Spinal cord (tissue), 10 donors: ENCODE results near the gene MARK3. TPM values are rescaled to one million over a fixed set of nuclear protein-coding genes. Genes with fewer than 3 reads are reported as not detected.

Source experiments
- DNase-seq, 6 donors: peaks; one replicate each; pipeline versions ENCODE4 v3.0.0 to v3.0.0-alpha.2; 2013 to 2015; ENCODE audit warnings: low spot score in 6 of 6, low read depth in 4 of 6
- H3K27ac ChIP-seq: one replicate; pipeline ENCODE4 v1.5.1; 2013; ENCODE audit warnings: low read depth, low read length, control low read depth
- H3K27me3 ChIP-seq: one replicate; pipeline ENCODE4 v1.6.1; 2013; ENCODE audit warnings: low read length; ENCODE audit not compliant: control insufficient read depth, insufficient read depth
- H3K36me3 ChIP-seq: one replicate; pipeline ENCODE4 v1.6.1; 2013; ENCODE audit warnings: low read length; ENCODE audit not compliant: control insufficient read depth, insufficient read depth
- H3K4me1 ChIP-seq: one replicate; pipeline ENCODE4 v1.6.1; 2013; ENCODE audit warnings: low read length; ENCODE audit not compliant: control insufficient read depth, insufficient read depth
- H3K4me3 ChIP-seq: one replicate; pipeline ENCODE4 v1.5.1; 2013; ENCODE audit warnings: low read depth, low read length, control low read depth
- H3K9me3 ChIP-seq: one replicate; pipeline ENCODE4 v1.6.1; 2013; ENCODE audit warnings: low read length; ENCODE audit not compliant: control insufficient read depth, insufficient read depth
- WGBS: methylation state at CpG from one replicate; pipeline ENCODE4 v1.1.5; 2013; ENCODE audit warnings: missing lambda C conversion rate; ENCODE audit not compliant: insufficient coverage; 5-methylcytosine and 5-hydroxymethylcytosine counted together
- polyA plus RNA-seq, 2 donors: library from polyadenylated mRNA; unstranded; fragments of 120-200 nt; gene quantifications; one replicate each; pipeline ENCODE4 v1.2.1, GENCODE V29; 2013; ENCODE audit not compliant: insufficient read length in 2 of 2
- total RNA-seq, 2 donors: library from RNA; depleted of rRNA in 1 of 2; stranded (reverse); fragments of 120-200 nt in 1 of 2; fragments of >200 nt in 1 of 2; gene quantifications; one replicate each; pipeline versions ENCODE4 v1.2.3 to v1.2.4, GENCODE V29; 2013 to 2014
- donor health status: healthy.

The MARK3 gene
- total and polyA plus RNA-seq, 4 donors = 102 to 155 (median 124) TPM

DNA sequence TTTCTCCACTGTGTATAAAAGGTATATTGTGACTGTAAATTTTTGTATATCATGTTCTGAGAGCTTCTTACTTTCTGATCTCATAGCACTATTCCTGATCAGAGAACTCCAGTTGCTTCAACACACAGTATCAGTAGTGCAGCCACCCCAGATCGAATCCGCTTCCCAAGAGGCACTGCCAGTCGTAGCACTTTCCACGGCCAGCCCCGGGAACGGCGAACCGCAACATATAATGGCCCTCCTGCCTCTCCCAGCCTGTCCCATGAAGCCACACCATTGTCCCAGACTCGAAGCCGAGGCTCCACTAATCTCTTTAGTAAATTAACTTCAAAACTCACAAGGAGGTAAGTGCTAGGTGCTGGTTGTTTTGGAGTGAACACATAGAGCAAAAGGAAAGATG, 106.5 kb downstream of the MARK3 start:
- H3K27ac ChIP-seq = no peak overlapping the region
- H3K36me3 ChIP-seq = peaks cover 31% of the 10 kb centered on the region
- H3K27me3 ChIP-seq = no peaks in the 10 kb centered on the region
- no peak overlapping the region for H3K4me3 ChIP-seq
- no peak for DNase-seq
- H3K9me3 ChIP-seq = no peaks in the 10 kb centered on the region
- no peaks in the 10 kb centered on the region for H3K4me1 ChIP-seq
- 96% methylated on average over 8 of the region's 10 CpGs for WGBS

DNA sequence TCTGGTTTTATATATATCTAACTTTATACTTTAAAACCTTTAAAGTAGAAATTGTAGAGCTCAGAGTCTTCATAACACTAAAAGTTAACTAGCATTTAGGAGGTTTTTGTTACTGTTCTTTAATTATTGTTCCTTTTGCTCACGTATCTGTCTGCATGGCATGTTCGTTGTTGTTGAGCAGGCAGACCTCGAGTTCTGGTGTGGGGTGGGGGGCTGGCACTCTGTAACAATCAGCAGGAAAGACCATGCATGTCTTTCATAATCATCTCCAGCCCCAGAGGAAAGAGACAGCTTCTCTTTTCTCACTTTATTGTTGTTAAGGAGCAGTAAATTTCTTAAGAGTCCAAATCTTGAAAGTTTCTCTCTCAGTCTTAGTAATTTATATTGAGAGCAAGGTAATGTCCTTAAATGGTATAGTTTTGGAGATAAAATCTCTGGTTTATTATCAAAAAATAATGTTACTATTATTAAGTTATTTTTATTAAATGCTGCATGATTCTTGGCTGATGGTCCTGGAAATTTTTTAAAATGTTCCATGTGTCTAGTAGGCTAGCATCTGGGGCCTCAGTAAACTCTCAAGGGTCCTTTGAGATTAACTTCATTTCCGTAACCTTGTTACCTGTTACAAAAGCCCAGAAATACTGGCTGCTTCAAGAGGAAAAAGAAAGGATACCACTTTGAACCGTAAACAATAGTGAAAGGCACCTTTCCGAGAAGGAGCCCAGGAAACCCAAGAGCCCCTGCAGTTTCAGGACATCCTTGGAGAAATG, 107.1 kb downstream of the MARK3 start:
- H3K36me3 ChIP-seq = peaks cover 33% of the 10 kb centered on the region
- no peak for DNase-seq

DNA sequence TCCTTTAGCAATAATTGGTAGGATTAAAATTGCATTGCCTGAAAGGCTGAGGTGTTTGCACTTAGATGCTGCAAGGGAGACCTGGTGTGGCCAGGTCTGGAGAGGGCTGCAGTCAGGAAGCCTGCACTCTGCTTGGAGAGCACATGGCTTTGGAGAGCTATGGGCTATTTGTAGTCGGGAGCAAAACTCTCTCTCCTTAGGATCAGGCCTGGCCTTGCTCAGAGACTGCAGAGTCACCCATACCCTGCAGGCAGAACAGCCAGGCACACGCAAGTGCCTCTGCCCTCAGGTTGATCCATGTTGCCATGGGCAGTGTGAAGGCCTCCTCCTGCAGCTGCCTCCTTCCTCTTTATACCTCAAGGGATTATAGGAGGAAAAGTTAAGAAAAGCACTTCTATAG, 110.6 kb downstream of the MARK3 start:
- no peaks in the 10 kb centered on the region for H3K27me3 ChIP-seq
- H3K36me3 ChIP-seq = peaks cover 40% of the 10 kb centered on the region
- 86% methylated on average over 2 of the region's 2 CpGs for WGBS
- DNase-seq = no peak
- no peak overlapping the region for H3K4me3 ChIP-seq
- H3K27ac ChIP-seq = no peak overlapping the region
- no peaks in the 10 kb centered on the region for H3K9me3 ChIP-seq
- H3K4me1 ChIP-seq = peaks cover 7% of the 10 kb centered on the region

More for the DNA sequence above, 107.1 kb downstream of the MARK3 start:
- no peak overlapping the region for H3K27ac ChIP-seq
- H3K27me3 ChIP-seq = no peaks in the 10 kb centered on the region
- WGBS = 81% methylated on average over 2 of the region's 6 CpGs
- no peaks in the 10 kb centered on the region for H3K9me3 ChIP-seq
- no peaks in the 10 kb centered on the region for H3K4me1 ChIP-seq
- no peak overlapping the region for H3K4me3 ChIP-seq

DNA sequence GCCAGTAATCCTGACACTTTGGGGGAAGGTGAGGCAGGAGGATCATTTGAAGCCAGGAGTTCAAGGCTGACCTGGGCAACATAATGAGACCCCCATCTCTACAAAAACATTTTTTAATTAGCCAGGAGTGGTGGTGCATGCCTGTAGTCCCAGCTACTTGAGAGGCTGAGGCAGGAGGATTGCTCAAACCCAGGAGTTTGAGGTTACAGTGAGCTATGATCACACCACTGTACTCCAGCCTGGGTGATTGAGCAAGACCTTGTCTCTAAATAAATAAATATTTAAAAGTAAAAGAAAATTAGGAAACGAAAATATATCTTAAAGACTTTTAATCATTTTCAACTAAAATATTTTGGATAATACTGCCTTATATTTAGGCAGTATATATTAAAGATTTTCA, 111.6 kb downstream of the MARK3 start:
- Histone ChIP-seq H3K4me3 (no peak overlapping the region), H3K27me3 (no peaks in the 10 kb centered on the region), H3K4me1 (peaks cover 7% of the 10 kb centered on the region), H3K9me3 (no peaks in the 10 kb centered on the region), H3K36me3 (peaks cover 45% of the 10 kb centered on the region), H3K27ac (no peak overlapping the region)
- no CpG with 5 or more reads among the region's 1 CpG for WGBS
- no peak for DNase-seq

DNA sequence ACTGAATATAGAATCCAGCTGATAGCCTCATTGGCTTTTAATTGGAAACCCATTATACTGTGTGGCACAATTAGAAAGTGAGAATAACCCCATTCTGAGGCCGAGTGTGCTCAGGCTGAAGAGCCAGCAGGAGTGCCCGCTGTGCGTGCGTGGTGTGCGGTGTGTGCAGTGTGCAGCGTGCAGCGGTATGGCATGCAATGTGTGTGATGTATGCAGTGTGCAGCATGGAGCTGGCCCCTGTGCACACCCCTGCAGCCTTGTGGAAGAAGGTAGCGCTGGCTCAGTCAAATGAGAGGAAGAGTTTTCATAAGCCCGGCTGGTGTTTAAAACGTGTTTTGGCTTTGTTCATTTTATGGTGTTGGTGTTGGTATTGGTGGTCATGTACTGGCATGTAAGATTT, 114.5 kb downstream of the MARK3 start:
- H3K9me3 ChIP-seq = no peaks in the 10 kb centered on the region
- H3K36me3 ChIP-seq = peaks cover 51% of the 10 kb centered on the region
- H3K27ac ChIP-seq = no peak overlapping the region
- WGBS = 62% methylated on average over 10 of the region's 10 CpGs
- no peak for DNase-seq
- H3K27me3 ChIP-seq = no peaks in the 10 kb centered on the region
- H3K4me3 ChIP-seq = no peak overlapping the region
- peaks cover 7% of the 10 kb centered on the region for H3K4me1 ChIP-seq

DNA sequence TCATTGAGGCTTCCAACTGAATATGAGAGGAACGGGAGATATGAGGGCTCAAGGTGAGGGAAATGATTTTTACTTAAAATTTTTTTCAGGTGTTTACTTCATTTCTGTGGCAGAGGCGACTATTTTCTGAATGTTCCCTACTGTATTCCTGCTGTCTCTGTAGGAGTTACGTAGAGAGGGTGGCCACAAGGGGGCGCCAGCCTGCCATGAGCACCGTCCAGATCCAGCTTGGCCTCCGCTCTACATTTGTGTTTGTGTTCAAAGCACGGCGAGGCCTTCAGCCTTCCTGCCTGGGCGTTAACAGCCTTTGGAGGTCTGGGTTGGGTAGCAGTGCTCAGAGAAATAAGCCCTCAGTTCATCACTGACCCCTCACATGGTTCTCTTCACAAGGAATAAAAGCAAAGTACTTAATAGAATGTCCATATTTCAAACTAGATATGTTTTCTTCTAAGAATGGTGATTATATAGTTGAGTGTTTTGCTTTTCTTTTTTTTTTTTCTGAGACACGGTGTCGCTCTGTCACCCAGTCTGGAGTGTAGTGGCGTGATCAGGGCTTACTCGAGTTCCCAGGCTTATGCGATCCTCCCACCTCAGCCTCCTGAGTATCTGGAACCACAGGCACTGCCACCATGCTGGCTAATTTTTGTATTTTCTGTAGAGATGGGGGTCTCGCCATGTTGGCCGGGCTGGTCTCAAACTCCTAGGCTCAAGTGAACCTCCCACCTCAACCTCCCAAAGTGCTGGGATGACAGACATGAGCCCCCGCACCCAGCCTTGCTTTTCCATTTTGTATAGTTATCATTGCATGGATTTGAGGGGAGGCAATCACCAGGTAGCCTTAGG, 115.2 kb downstream of the MARK3 start:
- peak in 3 of 6 donors; percentile 81 to 95 (median 94) for DNase-seq
- H3K4me3 ChIP-seq = no peak overlapping the region
- H3K27me3 ChIP-seq = no peaks in the 10 kb centered on the region
- H3K4me1 ChIP-seq = peaks cover 7% of the 10 kb centered on the region
- H3K9me3 ChIP-seq = no peaks in the 10 kb centered on the region
- peak overlapping the region; percentile 55 for H3K27ac ChIP-seq
- WGBS = 12% methylated on average over 3 of the region's 17 CpGs
- peaks cover 52% of the 10 kb centered on the region for H3K36me3 ChIP-seq

DNA sequence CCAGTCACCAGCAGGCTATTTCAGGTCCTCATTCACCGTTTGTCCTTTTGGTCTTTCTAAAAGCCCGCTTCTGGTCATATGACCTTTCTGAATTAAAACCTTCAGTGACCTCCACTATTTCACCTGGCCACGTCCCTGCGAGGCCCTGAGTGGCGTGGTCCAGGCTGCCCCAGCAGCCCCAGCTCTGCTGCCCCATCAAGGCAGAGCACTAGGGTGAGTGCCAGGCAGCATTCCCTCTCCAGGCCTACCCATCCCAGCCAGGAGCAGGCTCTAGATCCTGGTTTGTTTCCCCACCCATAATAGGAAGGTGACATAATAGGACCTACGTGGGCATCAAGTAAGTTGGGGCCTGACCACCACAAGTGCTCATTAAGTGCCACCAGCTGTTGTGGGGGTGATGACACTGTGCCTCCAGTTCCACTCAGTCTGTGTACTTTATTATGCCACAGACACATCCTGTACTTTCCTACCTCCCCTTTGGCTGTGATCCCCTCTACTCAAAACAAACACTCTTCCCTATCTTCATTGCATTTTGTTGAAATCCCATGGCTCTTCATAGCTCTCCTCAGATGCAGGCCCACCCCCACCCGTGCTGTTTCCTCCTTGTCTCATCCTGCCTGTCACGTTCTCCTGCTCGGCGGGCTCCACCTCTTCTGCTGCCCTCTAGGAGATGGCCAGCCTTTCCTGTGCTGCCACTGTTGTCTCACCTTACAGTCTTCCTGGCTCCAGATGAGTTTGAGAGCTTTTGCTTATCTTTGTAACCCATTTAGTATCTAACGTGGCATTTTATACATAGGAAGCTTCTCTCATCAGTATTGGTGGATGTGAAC, 116.0 kb downstream of the MARK3 start:
- Histone ChIP-seq H3K9me3 (no peaks in the 10 kb centered on the region), H3K4me3 (no peak overlapping the region), H3K27ac (no peak overlapping the region), H3K4me1 (peaks cover 7% of the 10 kb centered on the region), H3K36me3 (peaks cover 55% of the 10 kb centered on the region), H3K27me3 (no peaks in the 10 kb centered on the region)
- no peak for DNase-seq
- 82% methylated on average over 9 of the region's 11 CpGs for WGBS

DNA sequence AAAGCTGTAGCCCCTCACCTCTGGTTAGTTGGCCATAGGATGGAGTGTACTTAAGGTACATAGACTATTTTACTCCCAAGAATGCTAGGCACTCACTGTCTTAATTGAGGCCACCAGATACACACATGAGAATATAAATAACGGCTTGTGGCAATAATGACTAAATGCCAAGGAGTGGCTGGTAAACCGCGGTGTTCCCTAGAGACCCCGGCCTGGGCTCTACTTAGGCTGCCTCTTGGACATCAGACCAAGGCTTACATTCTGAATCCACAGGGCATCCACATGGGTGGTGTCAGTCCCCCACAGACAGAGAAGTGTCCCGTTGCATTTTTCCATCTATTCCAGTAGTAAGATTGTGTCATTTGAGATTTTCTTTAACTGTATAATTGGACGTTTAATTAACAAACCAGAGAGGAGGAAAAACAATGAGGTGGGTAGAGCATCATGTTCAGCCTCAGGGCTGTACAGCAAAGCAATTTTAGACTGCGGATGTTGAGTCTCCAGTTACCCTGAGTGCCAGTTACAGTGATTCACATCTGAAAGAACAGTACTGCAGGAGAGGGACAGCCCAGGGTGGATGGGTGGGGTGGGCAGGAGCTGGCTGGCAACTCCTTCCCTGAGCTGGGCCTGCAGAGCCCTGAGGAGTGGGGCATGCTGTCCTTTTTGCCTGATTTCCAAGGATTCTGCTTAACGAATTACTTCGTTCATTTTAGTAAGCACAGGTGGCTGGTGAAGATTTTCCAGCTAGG, 116.9 kb downstream of the MARK3 start:
- Histone ChIP-seq H3K36me3 (peaks cover 60% of the 10 kb centered on the region), H3K9me3 (no peaks in the 10 kb centered on the region), H3K4me3 (no peak overlapping the region), H3K27ac (no peak overlapping the region), H3K4me1 (peaks cover 7% of the 10 kb centered on the region), H3K27me3 (no peaks in the 10 kb centered on the region)
- 93% methylated on average over 8 of the region's 9 CpGs for WGBS
- DNase-seq = no peak

DNA sequence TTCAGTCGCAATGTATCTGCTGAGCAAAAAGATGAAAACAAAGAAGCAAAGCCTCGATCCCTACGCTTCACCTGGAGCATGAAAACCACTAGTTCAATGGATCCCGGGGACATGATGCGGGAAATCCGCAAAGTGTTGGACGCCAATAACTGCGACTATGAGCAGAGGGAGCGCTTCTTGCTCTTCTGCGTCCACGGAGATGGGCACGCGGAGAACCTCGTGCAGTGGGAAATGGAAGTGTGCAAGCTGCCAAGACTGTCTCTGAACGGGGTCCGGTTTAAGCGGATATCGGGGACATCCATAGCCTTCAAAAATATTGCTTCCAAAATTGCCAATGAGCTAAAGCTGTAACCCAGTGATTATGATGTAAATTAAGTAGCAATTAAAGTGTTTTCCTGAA, 117.7 kb downstream of the MARK3 start:
- Histone ChIP-seq H3K9me3 (no peaks in the 10 kb centered on the region), H3K4me3 (no peak overlapping the region), H3K27me3 (no peaks in the 10 kb centered on the region), H3K36me3 (peaks cover 61% of the 10 kb centered on the region), H3K4me1 (peaks cover 7% of the 10 kb centered on the region), H3K27ac (no peak overlapping the region)
- WGBS = 95% methylated on average over 13 of the region's 18 CpGs
- DNase-seq = no peak
